Activated naive CD4-positive, alpha-beta T cell (primary cell): Measurements from ENCODE around the gene CENPK.
"Not testable (repeated sequence)": the region's sequence is repeated elsewhere in the genome, so short reads cannot be mapped to it uniquely, and the experiment has no call there.

Experiments
- DNase-seq, 4 experiments: peaks; one replicate each; lab custom pipeline; 2025; lab: John Stamatoyannopoulos, UW

The CENPK gene

GRCh38 chr5:65508978-65509377, 54.0 kb downstream of the CENPK start:
- no peak for DNase-seq

DNA sequence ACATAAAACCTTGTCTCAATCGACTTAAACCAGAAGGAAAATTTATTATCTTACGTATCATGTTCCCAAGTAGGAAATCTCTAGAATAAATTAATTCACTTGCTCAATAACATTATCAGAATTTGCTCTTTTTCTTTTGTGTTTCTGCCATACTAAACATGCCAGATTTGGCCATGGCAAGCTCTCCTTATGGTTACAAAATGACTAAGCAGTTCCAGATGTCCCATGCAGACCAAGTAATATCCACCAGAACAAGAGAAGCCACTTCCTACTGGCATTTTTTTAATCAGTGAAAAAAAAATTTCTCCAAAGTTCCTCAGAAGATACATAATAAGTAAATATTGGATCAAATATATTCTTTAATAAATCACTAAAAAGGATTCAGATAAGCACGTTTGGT, 56.0 kb downstream of the CENPK start:
- no peak for DNase-seq

DNA sequence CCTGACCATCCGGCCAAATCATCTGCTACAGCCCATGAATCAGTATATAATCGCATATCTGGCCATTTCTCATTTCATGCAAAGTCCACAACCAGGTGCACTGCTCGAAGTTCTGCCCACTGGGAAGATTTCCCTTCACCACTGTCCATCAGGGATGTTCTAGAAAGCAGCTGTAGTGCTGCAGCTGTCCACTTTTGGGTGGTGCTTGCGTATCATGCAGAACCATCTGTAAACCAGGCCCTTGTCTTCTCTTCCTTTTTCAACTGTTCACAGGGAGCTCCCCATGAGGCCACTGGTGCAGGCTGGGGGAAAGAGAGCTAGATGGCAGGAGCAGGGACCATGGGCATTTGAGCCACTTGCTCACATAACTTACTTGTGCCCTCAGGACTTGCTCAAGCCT, 73.8 kb downstream of the CENPK start:
- no peak for DNase-seq

DNA sequence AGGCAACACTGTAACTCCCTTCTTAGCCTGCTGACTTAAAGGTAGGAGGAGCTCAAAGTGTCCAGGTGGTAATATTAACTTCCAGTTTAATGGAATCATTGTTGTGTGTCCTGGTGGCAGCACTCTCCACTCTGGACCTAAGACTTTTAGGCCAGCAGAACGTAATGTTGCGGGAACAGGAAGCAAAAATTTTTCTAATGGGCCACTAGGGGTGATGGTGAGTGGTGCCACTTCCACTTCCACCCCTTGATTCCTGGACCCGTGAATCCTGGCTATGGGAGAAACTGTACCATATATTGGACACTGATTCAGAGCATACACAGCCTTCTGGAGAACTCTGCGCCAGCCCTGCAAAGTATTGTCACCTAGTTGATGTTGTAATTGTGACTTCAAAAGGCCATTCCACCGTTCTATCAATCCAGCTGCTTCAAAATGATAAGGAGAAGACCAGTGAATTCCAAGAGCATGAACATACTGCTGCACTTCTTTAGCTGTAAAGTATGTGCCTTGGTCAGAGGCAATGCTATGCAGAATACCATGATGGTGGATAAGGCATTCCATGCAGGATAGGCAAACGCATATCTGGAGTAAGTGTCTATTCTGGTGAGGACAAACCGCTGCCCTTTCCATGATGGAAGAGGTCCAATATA, 74.8 kb downstream of the CENPK start:
- not testable (repeated sequence) for DNase-seq

GRCh38 chr5:65486803-65487202, 76.2 kb downstream of the CENPK start:
- not testable (repeated sequence) for DNase-seq

DNA sequence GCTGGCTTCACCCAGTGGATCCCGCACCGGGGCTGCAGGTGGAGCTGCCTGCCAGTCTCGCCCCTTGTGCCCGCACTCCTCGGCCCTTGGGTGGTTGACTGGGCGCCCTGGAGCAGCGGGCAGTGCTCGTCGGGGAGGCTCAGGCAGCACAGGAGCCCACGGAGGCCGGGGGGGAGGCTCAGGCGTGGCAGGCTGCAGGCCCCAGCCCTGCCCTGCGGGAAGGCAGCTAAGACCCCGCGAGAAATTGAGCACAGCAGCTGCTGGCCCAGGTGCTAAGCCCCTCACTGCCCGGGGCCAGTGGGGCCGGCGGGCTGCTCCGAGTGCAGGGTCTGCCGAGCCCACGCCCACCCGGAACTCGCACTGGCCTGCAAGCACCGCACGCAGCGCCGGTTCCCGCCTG, 77.6 kb downstream of the CENPK start:
- no peak for DNase-seq

GRCh38 chr5:65483546-65484346, 79.2 kb downstream of the CENPK start:
- no peak for DNase-seq

DNA sequence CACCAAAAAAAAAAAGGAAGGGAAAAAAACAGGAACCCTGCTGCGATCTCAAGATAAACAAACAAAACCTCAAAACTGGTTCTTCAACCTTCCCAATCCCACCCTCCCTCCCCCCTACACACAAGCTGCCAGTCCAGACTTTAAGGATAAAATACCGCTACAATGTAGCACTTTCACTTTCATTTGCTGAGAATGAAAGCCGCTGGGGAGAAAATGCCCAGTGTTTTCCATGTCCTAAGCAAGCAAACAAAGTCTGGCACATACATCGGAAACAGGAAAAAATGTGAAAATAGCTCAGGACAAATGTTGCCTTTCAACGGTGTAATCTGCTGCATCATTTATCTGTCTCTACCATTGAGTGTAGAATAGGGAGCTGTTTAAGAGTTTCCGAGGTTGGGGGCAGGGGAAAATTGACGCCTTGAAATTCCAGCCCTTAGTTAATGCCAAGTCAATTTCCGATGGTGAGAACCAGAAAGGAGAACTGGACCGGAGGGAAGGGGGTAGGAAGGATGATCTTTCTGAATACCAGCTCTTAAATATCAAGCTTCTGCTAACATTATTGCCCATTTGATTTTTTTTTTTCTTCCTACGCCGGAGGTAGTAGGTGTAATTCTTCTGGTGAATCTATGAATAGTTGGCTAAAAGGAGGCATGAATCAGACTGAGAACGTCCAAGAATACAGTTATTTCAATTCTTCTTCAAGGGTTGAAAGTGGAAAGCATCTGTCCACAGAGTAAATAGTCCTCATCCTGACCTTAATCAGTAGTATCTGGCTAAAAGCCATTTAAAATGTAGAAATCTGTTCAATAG, 80.0 kb downstream of the CENPK start:
- DNase-seq: no peak

DNA sequence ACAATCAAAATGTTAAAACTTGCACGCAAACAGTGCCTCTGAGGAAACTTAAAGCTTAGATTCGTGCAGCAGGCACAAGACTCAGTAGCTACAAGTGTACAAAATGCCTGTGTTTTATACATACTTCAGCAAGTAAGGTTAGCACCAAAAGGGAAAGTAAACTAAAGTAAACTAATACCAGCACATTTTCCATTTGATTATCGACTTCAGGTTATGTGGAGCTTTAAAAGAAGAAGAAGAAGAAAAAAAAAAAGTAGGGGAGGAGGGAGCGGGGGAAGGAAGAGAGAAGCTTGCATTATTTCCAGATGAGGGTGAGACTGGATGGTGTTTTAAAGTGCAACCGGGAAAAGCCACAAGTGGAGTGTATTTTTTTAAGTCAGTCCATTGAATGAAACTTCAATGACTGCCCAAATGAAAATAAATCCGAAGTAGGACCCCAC, 80.7 kb downstream of the CENPK start:
- DNase-seq: no peak

GRCh38 chr5:65481635-65482295, 81.2 kb downstream of the CENPK start, which contains the start of gene ADAMTS6:
Gene ADAMTS6 (minus strand): TSS chr5:65481920. CDS start chr5:65473673, 8,247 bp downstream.
- DNase-seq: peak; percentile 6 to 55 (median 21)

GRCh38 chr5:65481171-65481581, 81.8 kb downstream of the CENPK start:
- no peak for DNase-seq

- peak in 2 of 4 experiments; percentile 3 to 9 for DNase-seq
Observed at GRCh38 chr5:65480306-65480865, 82.6 kb downstream of the CENPK start.

GRCh38 chr5:65479527-65479926, 83.4 kb downstream of the CENPK start:
- DNase-seq: no peak

DNA sequence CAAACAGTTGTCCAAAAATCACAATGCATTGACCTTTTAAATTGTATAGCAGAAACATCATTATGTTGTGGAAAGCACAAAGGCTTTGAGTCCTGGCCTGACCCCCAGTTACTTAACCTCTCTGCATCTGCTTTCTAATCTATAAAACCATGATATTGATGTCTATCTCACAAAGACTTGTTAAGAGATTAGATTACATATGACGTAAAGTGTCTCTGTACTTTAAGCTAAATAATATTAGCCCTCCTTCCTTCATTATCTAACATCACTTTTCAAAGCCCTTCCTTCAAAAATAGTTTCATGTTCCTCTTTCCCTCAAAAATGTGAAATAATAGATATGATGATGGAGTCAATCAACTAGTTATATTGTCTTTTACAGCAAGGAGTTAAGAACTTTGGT, 84.6 kb downstream of the CENPK start:
- no peak for DNase-seq

DNA sequence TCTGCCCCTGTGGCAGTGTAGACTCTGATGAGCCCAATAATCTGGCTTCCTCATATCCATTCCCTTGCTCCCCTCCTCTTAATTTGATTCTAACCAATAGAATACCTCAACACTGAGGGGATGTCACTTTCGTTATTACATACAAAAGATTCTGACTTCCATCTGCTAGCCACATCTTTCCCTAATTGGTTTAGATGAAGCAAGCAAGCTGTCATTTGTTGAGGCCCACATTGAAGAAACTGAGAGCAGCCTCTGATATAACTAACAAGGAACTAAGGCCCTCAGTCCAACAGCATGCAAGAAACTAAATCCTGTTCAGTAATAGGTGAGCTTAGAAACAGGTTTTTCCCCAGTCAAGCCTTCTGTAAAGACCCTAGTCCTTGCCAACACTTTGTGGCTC, 87.1 kb downstream of the CENPK start:
- no peak for DNase-seq

DNA sequence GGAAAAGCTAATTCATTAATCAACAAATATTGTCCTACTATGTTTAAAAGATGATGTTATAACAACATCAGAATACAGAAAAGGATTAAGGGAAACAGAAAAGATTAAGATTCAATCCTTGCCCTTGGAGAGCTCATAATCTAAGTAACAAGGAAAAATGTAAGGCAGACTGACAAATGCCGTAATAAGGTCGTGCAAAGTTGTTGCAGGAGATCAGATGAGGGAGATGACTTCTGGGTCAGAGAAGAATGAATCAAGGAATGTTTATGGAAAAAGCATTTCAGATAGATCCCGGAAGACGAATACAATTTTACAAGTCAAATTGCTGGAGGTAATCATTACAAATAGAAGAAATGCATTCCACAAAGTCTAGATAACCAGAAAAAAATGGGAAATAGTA, 87.6 kb downstream of the CENPK start:
- DNase-seq: no peak

GRCh38 chr5:65474130-65474711, 88.7 kb downstream of the CENPK start:
- no peak for DNase-seq

DNA sequence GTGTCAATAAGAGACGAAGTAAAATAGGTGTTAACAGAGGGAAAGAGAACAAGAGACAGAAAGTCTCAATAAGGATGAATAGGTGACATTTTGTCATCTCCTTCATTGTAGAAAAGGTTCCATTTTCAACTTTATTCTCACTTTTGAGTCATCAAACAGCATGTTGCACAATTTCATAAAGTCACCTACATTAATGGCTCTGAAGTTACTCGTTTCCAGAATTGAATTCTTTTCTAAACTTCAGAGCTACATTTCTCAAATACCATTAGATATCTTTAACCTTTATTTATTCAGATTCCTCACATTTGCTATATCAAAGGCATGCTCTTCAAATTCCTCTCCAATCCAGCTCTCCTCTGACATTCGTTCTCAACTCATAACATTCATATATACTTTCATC, 94.3 kb downstream of the CENPK start:
- DNase-seq: no peak
